Measurements from ENCODE around the gene RIPPLY3.

RIPPLY3 gene

GRCh38 chr21:37059181-37059580 lies 52.7 kb downstream of the RIPPLY3 start:
- DNase-seq (ENCODE audit: low read depth in 3 of 3, low spot score in 1 of 3): no peak

- DNase-seq (ENCODE audit: low read depth in 3 of 3, low spot score in 1 of 3): no peak
Measured at GRCh38 chr21:37060296-37060695, 53.8 kb downstream of the RIPPLY3 start.

DNA sequence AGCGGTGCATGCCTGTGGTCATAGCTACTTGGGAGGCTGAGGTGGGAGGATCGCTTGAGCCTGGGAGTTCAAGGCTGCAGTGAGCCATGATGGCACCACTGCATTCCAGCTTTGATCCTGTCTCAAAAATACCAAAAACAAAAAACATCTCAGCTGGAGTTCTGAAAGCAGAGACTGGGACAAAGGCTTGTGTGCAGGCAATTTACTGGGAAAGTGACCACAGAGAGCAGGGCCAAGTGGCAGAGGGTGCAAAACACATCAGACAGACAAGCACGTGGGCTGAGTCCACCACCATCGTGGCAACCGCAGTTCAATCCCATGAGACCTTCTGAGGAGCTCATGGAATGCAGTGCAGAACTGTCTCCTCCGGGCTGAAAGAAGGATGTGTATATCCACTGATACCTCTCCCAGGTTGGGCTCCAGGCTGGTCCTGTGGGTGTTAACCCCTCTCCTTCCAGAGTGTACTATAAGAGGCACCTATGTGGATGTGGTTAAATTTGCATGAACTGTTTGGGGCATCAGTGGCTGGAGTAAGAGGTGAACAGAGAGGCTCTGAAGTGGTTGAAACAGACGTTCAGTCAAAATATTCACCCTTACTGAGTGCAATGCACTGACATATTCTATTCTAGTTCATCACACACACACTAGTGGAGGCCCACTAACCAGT lies 55.6 kb downstream of the RIPPLY3 start:
- DNase-seq (ENCODE audit: low read depth in 3 of 3, low spot score in 1 of 3): no peak

DNA sequence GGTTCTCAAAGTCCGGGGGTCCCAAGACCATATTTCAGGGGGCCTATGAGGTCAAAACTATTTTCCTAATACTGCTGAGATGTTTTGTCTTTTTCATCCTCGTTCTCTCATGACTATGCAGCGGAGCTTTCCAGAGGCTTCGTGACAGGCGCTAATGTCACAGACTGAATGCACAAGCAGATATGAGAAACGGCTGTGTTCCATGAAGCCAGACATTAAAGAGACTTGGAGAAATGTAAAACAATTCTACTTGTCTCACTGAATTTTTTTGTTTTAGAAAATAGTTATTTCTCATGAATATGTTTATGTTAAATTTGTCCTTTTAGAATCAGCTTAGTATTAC lies 56.1 kb downstream of the RIPPLY3 start:
- no peak for DNase-seq (ENCODE audit: low read depth in 3 of 3, low spot score in 1 of 3)

- DNase-seq (ENCODE audit: low read depth in 3 of 3, low spot score in 1 of 3): no peak
Measured at GRCh38 chr21:37063433-37063832, 56.9 kb downstream of the RIPPLY3 start.

- no peak for DNase-seq (ENCODE audit: low read depth in 3 of 3, low spot score in 1 of 3)
Measured at GRCh38 chr21:37064841-37065240, 58.3 kb downstream of the RIPPLY3 start.

DNA sequence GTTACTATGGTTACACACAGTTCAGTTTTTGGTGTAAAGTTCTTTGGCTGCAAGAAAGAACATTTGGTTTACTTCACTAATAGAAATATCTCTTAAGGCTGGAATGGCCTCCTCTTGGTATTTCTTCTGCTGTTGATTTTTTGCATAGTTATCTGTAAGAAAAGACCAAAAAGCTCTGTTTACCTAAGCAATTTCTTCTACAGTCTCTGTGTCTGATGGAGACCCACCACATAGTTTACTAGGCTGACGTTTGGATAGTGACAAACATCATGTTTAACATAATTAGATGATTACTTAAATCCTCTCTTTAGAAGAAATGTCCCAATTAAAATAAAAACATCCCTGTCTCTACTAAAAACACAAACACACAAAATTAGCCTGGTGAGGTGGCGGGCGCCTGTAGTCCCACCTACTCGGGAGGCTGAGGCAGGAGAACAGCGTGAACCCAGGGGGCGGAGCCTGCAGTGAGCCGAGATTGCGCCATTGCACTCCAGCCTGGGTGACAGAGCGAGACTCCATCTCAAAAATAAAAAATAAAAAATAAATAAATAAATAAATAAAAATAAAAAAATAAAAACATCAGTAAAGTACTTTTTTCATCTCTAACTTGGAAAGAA lies 59.2 kb downstream of the RIPPLY3 start:
- DNase-seq (ENCODE audit: low read depth in 3 of 3, low spot score in 1 of 3): no peak

Measured in stimulated activated CD4-positive, alpha-beta T cell treated with anti-CD3 and anti-CD28 coated beads, TNF-alpha, amount 100 ng/mL, for 1 hour (primary cell).